Measurements from ENCODE around the gene NAP1L5.

DNA sequence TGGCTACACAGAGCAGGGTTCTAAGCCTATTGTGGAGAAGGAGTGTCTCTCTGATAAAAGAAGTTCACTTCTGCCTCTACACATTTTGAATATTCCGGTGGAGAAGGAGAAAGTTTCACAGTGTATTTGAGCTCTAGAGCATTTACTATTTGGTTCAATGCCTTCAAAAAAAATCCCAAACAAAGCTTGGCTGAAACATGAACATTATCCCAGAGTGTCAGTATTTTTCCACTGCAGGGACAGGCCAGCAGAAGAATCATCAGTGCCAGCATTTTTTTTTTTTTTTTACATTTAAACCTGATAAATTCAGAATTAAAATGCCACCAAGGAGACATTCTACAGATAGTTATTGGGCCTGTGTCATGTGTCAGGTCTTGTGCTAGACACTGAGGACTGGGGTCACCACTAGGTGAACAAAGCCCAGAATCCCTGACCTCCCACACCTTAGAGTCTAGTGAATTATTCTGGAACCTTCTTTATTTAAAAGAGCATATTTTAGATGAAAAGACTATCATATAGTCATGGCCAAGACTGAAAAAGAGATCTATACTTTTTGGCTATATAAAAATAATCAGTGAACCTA, 48.0 kb upstream of the NAP1L5 start:
- TF ChIP-seq CTCF (IDR thresholded peaks at IDR 0.05; ENCODE audit: low read depth, low read length) (no peak), EZH2phosphoT487 (IDR thresholded peaks at IDR 0.05; ENCODE audit: low read depth) (no peak)

Measured in OCI-LY3 (cell line).